HG03060 (cell line): Measurements from ENCODE around the gene ICE2.

Experiments used
- ATAC-seq: cut with Tn5 transposase; IDR thresholded peaks from one replicate; pipeline ENCODE4 v1.9.1; 2021; ENCODE audit warnings: low read depth, moderate number of reproducible peaks; ENCODE audit not compliant: unreplicated experiment

Gene ICE2

GRCh38 chr15:60392986-60393790 is 85.8 kb downstream of the ICE2 start:
- no peak for ATAC-seq

- no peak for ATAC-seq
Observed at GRCh38 chr15:60392601-60392985, 86.3 kb downstream of the ICE2 start.

- ATAC-seq, result no peak
Observed at GRCh38 chr15:60391722-60392315, 87.1 kb downstream of the ICE2 start.

GRCh38 chr15:60390871-60391501 is 88.0 kb downstream of the ICE2 start:
- no peak for ATAC-seq

- no peak for ATAC-seq
Observed at GRCh38 chr15:60390231-60390630, 88.7 kb downstream of the ICE2 start.

GRCh38 chr15:60389261-60390077 is 89.5 kb downstream of the ICE2 start:
- ATAC-seq, result no peak

GRCh38 chr15:60387321-60387720 is 91.6 kb downstream of the ICE2 start:
- no peak for ATAC-seq

GRCh38 chr15:60386615-60387014 is 92.3 kb downstream of the ICE2 start:
- no peak for ATAC-seq

- ATAC-seq, result no peak
Observed at GRCh38 chr15:60385620-60386552, 93.1 kb downstream of the ICE2 start.

GRCh38 chr15:60384526-60385126 is 94.3 kb downstream of the ICE2 start:
- no peak for ATAC-seq

- no peak for ATAC-seq
Observed at GRCh38 chr15:60384053-60384452, 94.9 kb downstream of the ICE2 start.

GRCh38 chr15:60382773-60383674 is 95.9 kb downstream of the ICE2 start:
- no peak for ATAC-seq

GRCh38 chr15:60381148-60381788 is 97.7 kb downstream of the ICE2 start:
- ATAC-seq, result no peak

- no peak for ATAC-seq
Observed at GRCh38 chr15:60379525-60380274, 99.2 kb downstream of the ICE2 start.

- no peak for ATAC-seq
Observed at GRCh38 chr15:60379185-60379524, 99.8 kb downstream of the ICE2 start.

- ATAC-seq, result no peak
Observed at GRCh38 chr15:60376677-60377095, 102.3 kb downstream of the ICE2 start.

- no peak for ATAC-seq
Observed at GRCh38 chr15:60375306-60375705, 103.6 kb downstream of the ICE2 start.
